Osteocyte (in vitro differentiated cells): ENCODE measurements around the gene TAB3. TPM values are rescaled to one million over a fixed set of nuclear protein-coding genes. Genes with fewer than 3 reads are reported as not detected.

Source experiments
- DNase-seq: peaks from one replicate; pipeline ENCODE4 v3.0.0; 2021; ENCODE audit warnings: mixed read lengths; ENCODE audit not compliant: unreplicated experiment; ENCODE audit errors: extremely low spot score
- H3K27ac Mint-ChIP-seq: one replicate; pipeline ENCODE4 v1.8.0; 2021; ENCODE audit warnings: mild to moderate bottlenecking, mixed read lengths; ENCODE audit not compliant: unreplicated experiment
- H3K27me3 Mint-ChIP-seq: one replicate; pipeline ENCODE4 v1.8.0; 2021; ENCODE audit warnings: mixed read lengths; ENCODE audit not compliant: unreplicated experiment
- H3K36me3 Mint-ChIP-seq: one replicate; pipeline ENCODE4 v1.8.0; 2021; ENCODE audit warnings: mixed read lengths; ENCODE audit not compliant: unreplicated experiment
- H3K4me1 Mint-ChIP-seq: one replicate; pipeline ENCODE4 v1.8.0; 2021; ENCODE audit warnings: mixed read lengths; ENCODE audit not compliant: unreplicated experiment
- H3K4me3 Mint-ChIP-seq: one replicate; pipeline ENCODE4 v1.8.0; 2021; ENCODE audit warnings: mild to moderate bottlenecking, moderate library complexity, mixed read lengths; ENCODE audit not compliant: unreplicated experiment
- H3K9me3 Mint-ChIP-seq: one replicate; pipeline ENCODE4 v1.8.0; 2021; ENCODE audit warnings: mixed read lengths; ENCODE audit not compliant: unreplicated experiment
- CTCF ChIP-seq: fragments of 200-600 bp; sonication (generic); IDR thresholded peaks from 2 replicates; pipeline ENCODE4 v1.5.0; 2021; ENCODE audit warnings: antibody characterized with exemption, mild to moderate bottlenecking, moderate library complexity
- total RNA-seq: library from RNA; stranded (reverse); gene quantifications from 2 replicates; pipeline ENCODE4 v1.2.1, GENCODE V29; 2021

Gene TAB3
- total RNA-seq, 1 donor from 2014 or later = 13.3 TPM

- Mint-ChIP-seq H3K4me1 (peaks cover 2% of the 10 kb centered on the region), H3K27me3 (no peaks in the 10 kb centered on the region), H3K4me3 (no peak overlapping the region), H3K9me3 (no peaks in the 10 kb centered on the region), H3K36me3 (peaks cover 7% of the 10 kb centered on the region), H3K27ac (no peak overlapping the region)
- no peak for DNase-seq
- no peak for TF ChIP-seq CTCF
Observed at GRCh38 chrX:30830326-30830943, 58.6 kb downstream of the TAB3 start.

DNA sequence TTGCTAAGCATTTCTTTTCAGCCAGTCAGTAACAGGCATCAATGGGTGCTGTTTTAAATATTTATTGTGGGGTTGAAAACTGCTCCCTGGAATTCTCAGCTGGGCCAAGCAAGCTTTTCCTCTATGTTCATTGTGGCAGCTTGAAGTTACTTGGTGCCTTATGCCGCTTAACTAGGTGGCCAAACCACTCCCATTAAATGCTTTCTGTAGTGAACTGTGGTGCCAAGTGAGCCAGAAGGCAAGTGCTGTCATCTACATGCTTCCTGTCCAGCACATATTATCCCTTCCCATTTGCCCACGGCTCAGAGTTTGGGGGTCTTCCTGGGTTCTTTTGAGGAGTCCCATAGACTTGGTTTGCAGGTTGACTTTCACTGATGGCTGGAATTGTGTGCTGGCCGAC is 64.8 kb downstream of the TAB3 start:
- H3K36me3 Mint-ChIP-seq = no peaks in the 10 kb centered on the region
- no peaks in the 10 kb centered on the region for H3K4me1 Mint-ChIP-seq
- H3K9me3 Mint-ChIP-seq = no peaks in the 10 kb centered on the region
- no peaks in the 10 kb centered on the region for H3K27me3 Mint-ChIP-seq
- DNase-seq = no peak
- TF ChIP-seq CTCF = no peak
- H3K4me3 Mint-ChIP-seq = no peak overlapping the region
- no peak overlapping the region for H3K27ac Mint-ChIP-seq

DNA sequence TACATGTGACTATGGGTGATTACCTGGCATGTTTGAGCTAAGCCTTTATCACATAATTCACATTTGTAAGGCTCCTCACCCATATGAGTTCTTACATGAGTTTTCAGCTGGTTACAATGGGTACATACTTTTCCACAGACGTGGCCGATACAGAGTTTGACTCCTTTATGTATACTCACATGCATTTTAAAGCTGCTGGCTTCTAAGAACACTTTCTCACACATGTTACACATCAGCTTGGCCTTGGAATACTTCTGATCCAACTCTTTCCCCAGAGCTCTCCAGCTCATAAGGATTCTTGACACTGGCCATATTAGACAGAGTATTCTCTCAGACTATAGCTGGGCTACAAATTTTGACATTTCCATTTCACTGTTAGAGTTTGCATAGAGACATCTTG is 66.3 kb downstream of the TAB3 start:
- H3K9me3 Mint-ChIP-seq = no peaks in the 10 kb centered on the region
- DNase-seq = no peak
- H3K4me3 Mint-ChIP-seq = no peak overlapping the region
- H3K27me3 Mint-ChIP-seq = no peaks in the 10 kb centered on the region
- H3K27ac Mint-ChIP-seq = no peak overlapping the region
- TF ChIP-seq CTCF = no peak
- no peaks in the 10 kb centered on the region for H3K4me1 Mint-ChIP-seq
- H3K36me3 Mint-ChIP-seq = no peaks in the 10 kb centered on the region

DNA sequence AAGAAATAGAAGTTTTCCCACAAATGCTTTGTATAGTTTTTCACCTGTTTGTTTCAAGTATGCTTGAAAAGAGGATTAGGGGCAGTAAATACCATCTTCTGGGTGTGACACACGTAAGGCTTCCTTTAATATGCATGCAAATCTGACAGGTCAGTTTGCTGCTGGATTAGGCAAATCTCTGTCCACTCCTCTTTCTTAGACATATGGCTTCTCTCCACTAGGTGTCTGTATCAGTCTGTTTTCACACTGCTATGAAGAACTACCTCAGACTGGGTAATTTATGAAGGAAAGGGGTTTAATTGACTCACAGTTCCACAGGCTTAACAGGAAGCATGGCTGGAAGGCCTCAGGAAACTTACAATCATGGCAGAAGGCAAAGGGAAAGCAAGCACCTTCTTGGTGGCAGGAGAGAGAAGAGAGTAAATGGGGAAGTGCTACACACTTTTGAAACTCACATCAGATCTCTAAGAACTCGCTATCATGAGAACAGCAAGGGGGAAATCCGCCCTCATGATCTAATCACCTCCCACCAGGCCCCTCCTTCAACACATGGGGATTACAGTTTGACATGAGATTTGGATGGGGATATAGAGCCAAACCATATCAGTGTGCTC is 66.9 kb downstream of the TAB3 start:
- H3K4me1 Mint-ChIP-seq = no peaks in the 10 kb centered on the region
- TF ChIP-seq CTCF = peak; percentile 13
- no peaks in the 10 kb centered on the region for H3K27me3 Mint-ChIP-seq
- no peaks in the 10 kb centered on the region for H3K36me3 Mint-ChIP-seq
- H3K9me3 Mint-ChIP-seq = no peaks in the 10 kb centered on the region
- H3K4me3 Mint-ChIP-seq = no peak overlapping the region
- no peak overlapping the region for H3K27ac Mint-ChIP-seq
- no peak for DNase-seq

- Mint-ChIP-seq H3K36me3 (no peaks in the 10 kb centered on the region), H3K9me3 (no peaks in the 10 kb centered on the region), H3K27ac (no peak overlapping the region), H3K4me3 (no peak overlapping the region), H3K27me3 (no peaks in the 10 kb centered on the region), H3K4me1 (no peaks in the 10 kb centered on the region)
- DNase-seq = no peak
- TF ChIP-seq CTCF = no peak
Observed at GRCh38 chrX:30821116-30821515, 67.9 kb downstream of the TAB3 start.
